SK-N-SH (cell line): Measurements from ENCODE around the gene ZEB1. TPM values are rescaled to one million over a fixed set of nuclear protein-coding genes. Genes with fewer than 3 reads are reported as not detected.

Experiments
- CTCF ChIA-PET: fragments of 300-600, 350-600 bp; formaldehyde crosslinking; extraction: SDS; loops from one replicate; lab custom pipeline; 2021; lab: Yijun Ruan, JAX
- POLR2A ChIA-PET: fragments of 350-600 bp; sonication (Branson Sonifier 250); formaldehyde crosslinking; extraction: SDS; loops from one replicate; lab custom pipeline; 2020; ENCODE audit warnings: antibody characterized with exemption, inconsistent platforms; lab: Yijun Ruan, JAX
- DNase-seq: peaks from one replicate; pipeline ENCODE4 v3.0.0; 2012
- H2AFZ ChIP-seq: fragments of 200-600 bp; sonication (generic); 2 replicates; pipeline ENCODE4 v1.8.1; 2016; ENCODE audit warnings: antibody characterized with exemption, mild to moderate bottlenecking, low read depth
- H3F3A ChIP-seq: fragments of 200-600 bp; sonication (generic); replicated peaks from 2 replicates; pipeline ENCODE3; 2016; ENCODE audit warnings: antibody characterized with exemption, mild to moderate bottlenecking; ENCODE audit not compliant: insufficient read depth
- H3K27ac ChIP-seq, 2 experiments: fragments of 200-500 bp in 1 of 2; fragments of 200-600 bp in 1 of 2; sonication (Bioruptor generic) in 1 of 2; sonication (generic), shearing (Covaris generic) in 1 of 2; 2 replicates each; pipeline versions ENCODE4 v1.5.1 to v1.6.1; 2014 to 2016; ENCODE audit warnings: low read depth in 2 of 2, inconsistent platforms in 1 of 2, low read length in 1 of 2, mild to moderate bottlenecking in 1 of 2, mixed read lengths in 1 of 2
- H3K27me3 ChIP-seq: fragments of 200-600 bp; sonication (generic), shearing (Covaris generic); 2 replicates; pipeline ENCODE4 v1.6.1; 2016; ENCODE audit warnings: mixed run types; ENCODE audit not compliant: insufficient read depth
- H3K36me3 ChIP-seq, 2 experiments: fragments of 200-500 bp in 1 of 2; fragments of 200-600 bp in 1 of 2; sonication (Bioruptor generic) in 1 of 2; sonication (generic) in 1 of 2; replicated peaks in 1 of 2; 2 replicates each; pipeline versions ENCODE3 to v1.5.1; 2014 to 2016; ENCODE audit warnings: low read length in 1 of 2, mild to moderate bottlenecking in 1 of 2; ENCODE audit not compliant: insufficient read depth in 2 of 2, control insufficient read depth in 1 of 2
- H3K4me1 ChIP-seq, 2 experiments: fragments of 200-500 bp in 1 of 2; fragments of 200-600 bp in 1 of 2; sonication (Bioruptor generic) in 1 of 2; sonication (generic), shearing (Covaris generic) in 1 of 2; 2 replicates each; pipeline versions ENCODE4 v1.5.1 to v1.6.1; 2014 to 2016; ENCODE audit warnings: low read depth in 1 of 2, low read length in 1 of 2, mixed run types in 1 of 2; ENCODE audit not compliant: insufficient read depth in 2 of 2, control insufficient read depth in 1 of 2
- H3K4me2 ChIP-seq: fragments of 200-600 bp; sonication (generic), shearing (Covaris generic); 2 replicates; pipeline ENCODE4 v1.6.1; 2017; ENCODE audit warnings: mixed run types
- H3K4me3 ChIP-seq, 2 experiments: fragments of 200-500 bp in 1 of 2; fragments of 200-600 bp in 1 of 2; sonication (Bioruptor generic) in 1 of 2; sonication (generic), shearing (Covaris generic) in 1 of 2; 2 replicates each; pipeline versions ENCODE4 v1.5.1 to v1.8.1; 2014 to 2016; ENCODE audit warnings: low read depth in 2 of 2, inconsistent platforms in 1 of 2, low read length in 1 of 2, mild to moderate bottlenecking in 1 of 2, mixed read lengths in 1 of 2, moderate library complexity in 1 of 2
- H3K79me2 ChIP-seq: fragments of 200-600 bp; sonication (generic); 2 replicates; pipeline ENCODE4 v1.8.1; 2017; ENCODE audit warnings: mild to moderate bottlenecking; ENCODE audit not compliant: insufficient read depth
- H3K9ac ChIP-seq: fragments of 200-600 bp; sonication (generic); 2 replicates; pipeline ENCODE4 v1.6.1; 2017; ENCODE audit warnings: mixed run types
- H3K9me2 ChIP-seq: fragments of 200-600 bp; sonication (generic); 2 replicates; pipeline ENCODE4 v1.6.1; 2017; ENCODE audit warnings: mixed run types
- H3K9me3 ChIP-seq: fragments of 200-600 bp; sonication (generic); 2 replicates; pipeline ENCODE4 v1.6.1; 2017; ENCODE audit warnings: mixed run types, mild to moderate bottlenecking, moderate library complexity
- H4K20me1 ChIP-seq: fragments of 200-600 bp; sonication (generic); 2 replicates; pipeline ENCODE4 v1.6.1; 2017; ENCODE audit warnings: mild to moderate bottlenecking, mixed run types; ENCODE audit not compliant: insufficient read depth
- CHD2 ChIP-seq: fragments of 150-350 bp; IDR thresholded peaks from 2 replicates; pipeline ENCODE4 v1.6.1; 2018; ENCODE audit warnings: low read length; ENCODE audit not compliant: partially characterized antibody
- ELF1 ChIP-seq: IDR thresholded peaks from 2 replicates; pipeline ENCODE4 v1.4.0; 2012
- EP300 ChIP-seq, 2 experiments: IDR thresholded peaks; 2 replicates each; pipeline versions ENCODE4 v1.4.0 to v1.6.1; 2012; ENCODE audit warnings: borderline replicate concordance in 1 of 2, low read depth in 1 of 2, low read length in 1 of 2
- EZH2phosphoT487 ChIP-seq: fragments of 200-600 bp; sonication (generic); IDR thresholded peaks from 2 replicates; pipeline ENCODE4 v1.6.1; 2017; ENCODE audit warnings: low read depth, mixed run types, mild to moderate bottlenecking, antibody characterized with exemption, moderate library complexity, borderline replicate concordance
- FOSL2 ChIP-seq: IDR thresholded peaks from 2 replicates; pipeline ENCODE4 v1.4.0; 2012; ENCODE audit warnings: low read depth, mild to moderate bottlenecking, moderate library complexity, borderline replicate concordance
- FOXJ3 ChIP-seq: sonication (generic); formaldehyde crosslinking; IDR thresholded peaks from 2 replicates; pipeline ENCODE4 v1.5.1; 2020; ENCODE audit warnings: mild to moderate bottlenecking, missing genetic modification reagents
- FOXM1 ChIP-seq: IDR thresholded peaks from 2 replicates; pipeline ENCODE4 v1.4.0; 2012; ENCODE audit warnings: low read depth, mild to moderate bottlenecking
- MXI1 ChIP-seq: IDR thresholded peaks from 2 replicates; pipeline ENCODE4 v1.6.1; 2012; ENCODE audit warnings: mild to moderate bottlenecking, low read depth, low read length, improper control_type of control experiment
- NFIC ChIP-seq: IDR thresholded peaks from 2 replicates; pipeline ENCODE4 v1.4.0; 2012; ENCODE audit warnings: borderline replicate concordance
- POLR2AphosphoS5 ChIP-seq: IDR thresholded peaks from 2 replicates; pipeline ENCODE4 v1.6.1; 2012; ENCODE audit warnings: low read depth, low read length
- RAD21 ChIP-seq: IDR thresholded peaks from 2 replicates; pipeline ENCODE4 v1.6.1; 2012; ENCODE audit warnings: mild to moderate bottlenecking, low read length
- RCOR1 ChIP-seq: fragments of 150-350 bp; IDR thresholded peaks from 2 replicates; pipeline ENCODE4 v1.6.1; 2017; ENCODE audit warnings: antibody characterized with exemption, low read length
- RXRA ChIP-seq: IDR thresholded peaks from 2 replicates; pipeline ENCODE4 v1.4.0; 2012; ENCODE audit warnings: low read depth, mild to moderate bottlenecking, borderline replicate concordance
- SMC3 ChIP-seq: IDR thresholded peaks from 2 replicates; pipeline ENCODE4 v1.6.1; 2012; ENCODE audit warnings: low read depth, low read length, improper control_type of control experiment
- TCF12 ChIP-seq: IDR thresholded peaks from 2 replicates; pipeline ENCODE4 v1.4.0; 2012
- TEAD4 ChIP-seq: IDR thresholded peaks from 2 replicates; pipeline ENCODE4 v1.4.0; 2012; ENCODE audit warnings: mild to moderate bottlenecking, borderline replicate concordance; ENCODE audit not compliant: insufficient read depth
- WGBS: methylation state at CpG from one replicate; pipeline ENCODE4 v1.1.6; 2017; ENCODE audit warnings: low lambda C conversion rate; 5-methylcytosine and 5-hydroxymethylcytosine counted together
- polyA plus RNA-seq, 3 experiments: library from polyadenylated mRNA; depleted of rRNA; stranded (reverse); fragments of >200 nt; gene quantifications; 2 replicates each; pipeline ENCODE4 v1.2.3, GENCODE V29; 2012
- TF ChIP-seq, protein P1 (sequence below): fragments of 150-350 bp; IDR thresholded peaks from 2 replicates; pipeline ENCODE4 v1.6.1; 2016; ENCODE audit warnings: mild to moderate bottlenecking, low read depth, low read length
- TF ChIP-seq, protein P2 (sequence below): fragments of 200-600 bp; sonication (generic); IDR thresholded peaks from 2 replicates; pipeline ENCODE4 v1.6.1; 2017; ENCODE audit warnings: antibody characterized with exemption, mild to moderate bottlenecking, moderate library complexity
- TF ChIP-seq, protein P3 (sequence below): IDR thresholded peaks from 2 replicates; pipeline ENCODE4; 2012
- TF ChIP-seq, protein P4 (sequence below): IDR thresholded peaks from 2 replicates; pipeline ENCODE4 v1.4.0; 2012; ENCODE audit warnings: low read depth
- TF ChIP-seq, protein P5 (sequence below): fragments of 150-350 bp; IDR thresholded peaks from 2 replicates; pipeline ENCODE4 v1.6.1; 2017; ENCODE audit warnings: antibody characterized with exemption, low read length, low read depth, borderline replicate concordance

ZEB1 gene
- polyA plus RNA-seq, 1 of the 3 experiments (the other 2 are of a cell fraction) = 5.4 TPM

DNA sequence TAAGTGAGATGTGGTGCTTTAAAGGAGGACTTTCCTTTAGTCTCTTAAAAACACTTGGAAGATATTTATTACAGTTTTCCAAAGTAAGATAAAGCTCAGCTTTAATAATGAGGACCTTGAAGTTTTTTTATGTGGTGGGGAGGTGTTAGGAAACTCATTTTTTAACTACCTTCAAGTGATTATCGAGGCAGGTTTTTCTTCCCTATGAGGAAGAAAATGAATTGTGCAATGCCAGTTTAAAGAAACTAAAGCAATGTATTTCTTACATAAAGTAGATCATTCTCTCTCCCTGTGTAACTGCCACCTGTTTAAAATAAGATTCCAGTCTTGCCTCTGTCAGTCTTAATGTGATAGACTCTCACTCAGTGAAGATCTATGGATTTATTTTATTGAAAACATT lies 27.9 kb downstream of the ZEB1 start (continued):
- TF ChIP-seq, protein P1, sequence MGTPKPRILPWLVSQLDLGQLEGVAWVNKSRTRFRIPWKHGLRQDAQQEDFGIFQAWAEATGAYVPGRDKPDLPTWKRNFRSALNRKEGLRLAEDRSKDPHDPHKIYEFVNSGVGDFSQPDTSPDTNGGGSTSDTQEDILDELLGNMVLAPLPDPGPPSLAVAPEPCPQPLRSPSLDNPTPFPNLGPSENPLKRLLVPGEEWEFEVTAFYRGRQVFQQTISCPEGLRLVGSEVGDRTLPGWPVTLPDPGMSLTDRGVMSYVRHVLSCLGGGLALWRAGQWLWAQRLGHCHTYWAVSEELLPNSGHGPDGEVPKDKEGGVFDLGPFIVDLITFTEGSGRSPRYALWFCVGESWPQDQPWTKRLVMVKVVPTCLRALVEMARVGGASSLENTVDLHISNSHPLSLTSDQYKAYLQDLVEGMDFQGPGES = no peak
- TF ChIP-seq POLR2AphosphoS5 = no peak

DNA sequence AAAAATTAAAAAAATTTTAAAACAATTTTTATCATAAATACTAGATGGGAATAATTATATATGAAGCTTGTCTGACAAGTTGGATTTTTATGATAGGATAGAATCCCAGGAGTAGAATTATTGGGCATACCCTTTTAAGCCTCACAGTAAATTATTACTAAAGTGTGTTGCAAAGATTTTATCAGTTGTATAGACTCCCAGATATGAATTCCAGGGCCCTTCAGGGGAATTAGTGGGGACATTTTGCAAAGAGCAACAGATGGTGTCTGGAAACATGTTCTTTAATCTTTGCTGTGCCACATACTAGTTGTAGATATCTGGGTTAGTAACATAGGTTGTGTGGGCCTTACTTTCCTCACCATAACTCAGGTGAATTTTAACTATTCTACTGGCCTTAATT lies 28.7 kb downstream of the ZEB1 start:
- peaks cover 94% of the 10 kb centered on the region for H3K79me2 ChIP-seq
- peaks cover 6% of the 10 kb centered on the region; the same call in 1 of the 2 replicates for H4K20me1 ChIP-seq

DNA sequence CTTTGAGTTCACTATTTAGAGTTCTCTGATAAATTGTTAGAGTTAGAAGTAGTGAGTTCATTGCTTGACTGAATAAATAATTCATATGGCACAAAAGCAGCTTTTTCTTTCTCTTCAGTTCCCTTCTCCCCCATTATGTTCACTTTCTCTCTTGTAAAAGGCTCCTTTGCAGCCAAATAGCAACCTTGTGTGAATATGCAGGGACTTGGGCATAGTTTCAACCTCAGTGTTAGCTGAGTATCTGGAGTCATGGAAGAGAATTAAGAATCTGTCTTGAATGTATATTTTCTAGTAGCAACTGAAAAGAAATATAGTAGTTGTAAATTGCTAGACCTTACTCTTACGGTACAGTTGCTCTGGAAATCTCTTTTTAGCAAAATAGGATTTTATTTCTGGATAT lies 31.9 kb downstream of the ZEB1 start:
- ChIA-PET POLR2A (no interaction called here), CTCF (interaction anchor here (0.5 kb wide), 1 partner anchor 632 kb away, joined by 3 read pairs; no protein-coding TSS in a partner anchor)
- TF ChIP-seq ELF1 (no peak), CHD2 (no peak), RCOR1 (no peak), FOSL2 (no peak), SMC3 (no peak), NFIC (no peak), EZH2phosphoT487 (no peak), FOXM1 (no peak), RXRA (no peak), RAD21 (no peak), TEAD4 (no peak), FOXJ3 (CRISPR knock-in tag) (no peak), MXI1 (no peak)
- TF ChIP-seq, protein P2, sequence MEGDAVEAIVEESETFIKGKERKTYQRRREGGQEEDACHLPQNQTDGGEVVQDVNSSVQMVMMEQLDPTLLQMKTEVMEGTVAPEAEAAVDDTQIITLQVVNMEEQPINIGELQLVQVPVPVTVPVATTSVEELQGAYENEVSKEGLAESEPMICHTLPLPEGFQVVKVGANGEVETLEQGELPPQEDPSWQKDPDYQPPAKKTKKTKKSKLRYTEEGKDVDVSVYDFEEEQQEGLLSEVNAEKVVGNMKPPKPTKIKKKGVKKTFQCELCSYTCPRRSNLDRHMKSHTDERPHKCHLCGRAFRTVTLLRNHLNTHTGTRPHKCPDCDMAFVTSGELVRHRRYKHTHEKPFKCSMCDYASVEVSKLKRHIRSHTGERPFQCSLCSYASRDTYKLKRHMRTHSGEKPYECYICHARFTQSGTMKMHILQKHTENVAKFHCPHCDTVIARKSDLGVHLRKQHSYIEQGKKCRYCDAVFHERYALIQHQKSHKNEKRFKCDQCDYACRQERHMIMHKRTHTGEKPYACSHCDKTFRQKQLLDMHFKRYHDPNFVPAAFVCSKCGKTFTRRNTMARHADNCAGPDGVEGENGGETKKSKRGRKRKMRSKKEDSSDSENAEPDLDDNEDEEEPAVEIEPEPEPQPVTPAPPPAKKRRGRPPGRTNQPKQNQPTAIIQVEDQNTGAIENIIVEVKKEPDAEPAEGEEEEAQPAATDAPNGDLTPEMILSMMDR = no peak
- TF ChIP-seq, protein P3, sequence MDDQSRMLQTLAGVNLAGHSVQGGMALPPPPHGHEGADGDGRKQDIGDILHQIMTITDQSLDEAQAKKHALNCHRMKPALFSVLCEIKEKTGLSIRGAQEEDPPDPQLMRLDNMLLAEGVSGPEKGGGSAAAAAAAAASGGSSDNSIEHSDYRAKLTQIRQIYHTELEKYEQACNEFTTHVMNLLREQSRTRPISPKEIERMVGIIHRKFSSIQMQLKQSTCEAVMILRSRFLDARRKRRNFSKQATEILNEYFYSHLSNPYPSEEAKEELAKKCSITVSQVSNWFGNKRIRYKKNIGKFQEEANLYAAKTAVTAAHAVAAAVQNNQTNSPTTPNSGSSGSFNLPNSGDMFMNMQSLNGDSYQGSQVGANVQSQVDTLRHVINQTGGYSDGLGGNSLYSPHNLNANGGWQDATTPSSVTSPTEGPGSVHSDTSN = no peak

More for the DNA sequence above, 28.7 kb downstream of the ZEB1 start:
- POLR2A ChIA-PET = interaction anchor here (0.5 kb wide), 1 partner anchor 998 kb away, joined by 3 read pairs; the partner anchor contains the start of gene MTPAP
- Histone ChIP-seq H3K9me3 (no peaks in the 10 kb centered on the region), H3K9ac (no peak overlapping the region), H3K4me2 (no peak overlapping the region), H3K36me3 (no peaks in the 10 kb centered on the region), H3F3A (peaks cover 3% of the 10 kb centered on the region), H3K27me3 (no peaks in the 10 kb centered on the region), H2AFZ (no peak overlapping the region), H3K9me2 (no peaks in the 10 kb centered on the region), H3K4me1 (peaks cover 0 to 4% of the 10 kb centered on the region in 2 experiments; a peak in 2 of 4 replicates), H3K4me3 (no peak overlapping the region), H3K27ac (peak overlapping the region in 1 of 2 experiments; percentile 59; a peak in 2 of 4 replicates)
- no peak for DNase-seq
- CTCF ChIA-PET = no interaction called here
- TF ChIP-seq, protein P4, sequence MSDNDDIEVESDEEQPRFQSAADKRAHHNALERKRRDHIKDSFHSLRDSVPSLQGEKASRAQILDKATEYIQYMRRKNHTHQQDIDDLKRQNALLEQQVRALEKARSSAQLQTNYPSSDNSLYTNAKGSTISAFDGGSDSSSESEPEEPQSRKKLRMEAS = no peak
- TF ChIP-seq TCF12 (0 out of 2 replicates have a peak, but pooled peaks have one; percentile 21), EP300 (IDR thresholded peaks at IDR 0.05; ENCODE audit: borderline replicate concordance in 1 of 2, low read depth in 1 of 2, low read length in 1 of 2) (peak in 1 of 2 experiments; percentile 49; a peak in 1 of 4 replicates), RCOR1 (peak; percentile 82)
- TF ChIP-seq, protein P5, sequence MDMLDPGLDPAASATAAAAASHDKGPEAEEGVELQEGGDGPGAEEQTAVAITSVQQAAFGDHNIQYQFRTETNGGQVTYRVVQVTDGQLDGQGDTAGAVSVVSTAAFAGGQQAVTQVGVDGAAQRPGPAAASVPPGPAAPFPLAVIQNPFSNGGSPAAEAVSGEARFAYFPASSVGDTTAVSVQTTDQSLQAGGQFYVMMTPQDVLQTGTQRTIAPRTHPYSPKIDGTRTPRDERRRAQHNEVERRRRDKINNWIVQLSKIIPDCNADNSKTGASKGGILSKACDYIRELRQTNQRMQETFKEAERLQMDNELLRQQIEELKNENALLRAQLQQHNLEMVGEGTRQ = no peak

More for the DNA sequence above, 31.9 kb downstream of the ZEB1 start:
- Histone ChIP-seq H3K36me3 (no peaks in the 10 kb centered on the region), H3K4me3 (no peak overlapping the region), H3K9me2 (no peaks in the 10 kb centered on the region), H3K27me3 (no peaks in the 10 kb centered on the region), H3K4me1 (peaks cover 5 to 8% of the 10 kb centered on the region in 2 experiments; a peak in 3 of 4 replicates), H3K79me2 (peaks cover 88% of the 10 kb centered on the region), H3K9ac (no peak overlapping the region), H3F3A (peaks cover 12% of the 10 kb centered on the region), H2AFZ (no peak overlapping the region), H4K20me1 (peaks cover 8% of the 10 kb centered on the region; the same call in 1 of the 2 replicates), H3K9me3 (no peaks in the 10 kb centered on the region), H3K4me2 (no peak overlapping the region), H3K27ac (no peak overlapping the region)
- 100% methylated on average over 1 of the region's 1 CpG for WGBS
- DNase-seq = no peak
